ENCODE results near the gene MYOF. TPM values are rescaled to one million over a fixed set of nuclear protein-coding genes. Genes with fewer than 3 reads are reported as not detected.

Gene MYOF
- total and polyA plus RNA-seq, 2 of the 8 experiments (the other 6 are each of a cell fraction or from before 2014, with no cell fraction given): 0.98 to 2.3 TPM

- TF ChIP-seq ATF2 (IDR thresholded peaks at IDR 0.05; ENCODE audit: low read length): no peak
- TF ChIP-seq EP300 (IDR thresholded peaks at IDR 0.05; ENCODE audit: borderline replicate concordance in 1 of 2, low read depth in 2 of 2, low read length in 2 of 2): no peak
- TF ChIP-seq ATF3 (IDR thresholded peaks at IDR 0.05; ENCODE audit: insufficient read depth, low read depth, low read length): no peak
Measured at GRCh38 chr10:93261961-93262610, 220.0 kb downstream of the MYOF start (continued).
